ENCODE data around the gene ZNF625.
"Not testable (repeated sequence)": the region's sequence is repeated elsewhere in the genome, so short reads cannot be mapped to it uniquely, and the experiment has no call there.

ZNF625 gene

DNA sequence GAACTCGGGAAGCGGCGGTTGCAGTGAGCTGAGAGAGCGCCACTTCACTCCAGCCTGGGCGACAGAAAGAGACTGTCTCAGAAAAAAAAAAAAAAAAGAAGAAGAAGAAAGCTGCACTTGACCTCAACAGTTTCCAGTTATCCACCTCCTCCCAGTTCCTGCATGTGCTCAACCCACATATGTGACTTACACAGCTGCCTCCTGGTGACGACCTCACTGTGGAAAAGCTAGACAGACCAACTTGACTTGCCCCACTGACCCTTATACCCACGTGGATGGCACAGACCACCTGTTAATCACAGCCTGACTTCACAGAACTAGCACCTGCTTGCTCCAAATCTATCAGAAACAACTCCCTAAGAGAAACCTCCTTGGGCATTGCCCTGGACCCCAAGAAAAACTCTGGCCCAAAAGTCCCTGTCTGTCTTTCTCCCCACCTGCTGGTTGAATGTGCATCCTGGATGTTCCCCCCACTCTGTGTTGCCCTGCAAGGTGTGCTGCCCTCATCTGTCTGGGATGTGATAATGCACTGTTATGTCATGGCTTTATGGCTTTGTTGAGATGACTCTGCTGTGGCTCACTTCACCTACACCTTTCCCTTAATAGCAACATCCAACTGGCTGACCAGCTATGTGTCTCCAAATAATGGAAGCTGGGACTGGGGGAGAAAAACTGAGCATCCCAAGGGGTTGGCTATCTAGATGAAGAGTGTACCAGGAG, 19.2 kb downstream of the ZNF625 start:
- peak; percentile 1 for DNase-seq

DNA sequence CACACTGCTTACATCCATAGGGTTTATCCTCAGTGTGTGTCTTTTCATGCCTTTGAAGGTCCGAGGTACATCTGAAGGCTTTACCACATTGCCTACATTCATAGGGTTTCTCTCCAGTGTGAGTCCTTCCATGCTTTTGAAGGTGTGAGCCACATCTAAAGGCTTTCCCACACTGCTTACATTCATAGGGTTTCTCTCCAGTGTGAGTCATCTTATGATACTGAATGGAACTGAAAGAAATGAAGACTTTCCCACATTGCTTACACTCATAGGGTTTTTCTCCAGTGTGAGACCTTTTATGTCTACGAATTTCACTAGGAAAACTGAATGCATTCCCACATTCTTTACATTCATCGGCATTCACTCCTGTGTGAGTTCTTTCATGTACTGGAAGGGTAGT, 23.5 kb downstream of the ZNF625 start:
- no peak for DNase-seq

DNA sequence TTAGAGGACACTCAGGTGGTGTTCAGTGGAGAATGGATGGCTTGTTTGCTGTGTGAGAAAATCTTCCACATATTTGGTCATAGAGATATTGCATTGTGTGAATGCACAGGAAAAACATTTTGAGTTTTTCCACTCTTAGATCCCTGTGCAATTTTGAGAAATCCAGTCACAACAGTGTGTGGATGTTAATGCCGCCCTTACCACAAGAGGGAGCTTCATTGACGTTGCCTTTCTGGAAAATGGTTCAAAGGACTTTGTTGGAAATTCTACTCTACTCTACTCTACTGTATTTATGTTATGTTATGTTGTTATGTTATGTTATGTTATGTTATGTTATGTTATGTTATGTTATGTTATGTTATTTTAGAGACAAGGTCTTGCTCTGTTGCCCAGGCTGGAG, 29.8 kb downstream of the ZNF625 start:
- DNase-seq: no peak

DNA sequence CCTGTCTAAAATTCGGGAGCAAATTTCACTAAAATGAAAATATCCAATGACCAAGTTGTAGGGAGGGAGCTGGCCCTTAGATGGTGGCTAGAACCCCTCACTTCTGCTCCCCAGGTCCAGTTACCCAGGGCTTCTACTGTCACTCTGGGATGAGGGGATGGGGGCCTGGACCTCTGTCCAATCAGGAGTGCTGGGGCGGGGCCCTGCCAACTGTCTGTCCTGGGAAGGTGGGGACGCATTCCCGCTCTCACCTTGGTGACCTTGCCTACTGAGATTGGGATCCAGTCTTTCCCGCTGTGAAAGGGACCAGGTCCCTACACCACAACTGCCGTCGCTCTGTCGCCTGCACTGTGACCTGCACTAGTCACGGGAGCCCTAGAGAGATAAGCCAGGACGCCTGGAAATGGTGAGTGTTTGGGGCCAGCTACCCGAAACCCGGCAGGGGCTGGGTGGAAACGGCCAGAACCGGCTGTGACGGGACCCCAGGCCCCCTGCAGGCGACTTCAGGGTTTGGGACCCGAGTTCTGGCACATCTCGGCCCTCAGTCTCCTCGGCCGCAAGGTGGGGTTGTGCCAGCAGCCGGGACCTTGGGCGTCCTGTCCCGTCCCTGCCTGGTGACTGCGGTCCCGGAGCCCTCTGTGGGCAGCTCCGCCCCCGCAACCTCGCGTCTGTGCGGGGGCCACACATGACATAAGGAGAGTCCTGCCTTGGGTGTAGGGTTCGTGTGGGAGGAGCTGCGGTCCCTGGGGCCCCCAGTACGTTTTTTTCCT, 39.1 kb downstream of the ZNF625 start:
- DNase-seq: no peak

DNA sequence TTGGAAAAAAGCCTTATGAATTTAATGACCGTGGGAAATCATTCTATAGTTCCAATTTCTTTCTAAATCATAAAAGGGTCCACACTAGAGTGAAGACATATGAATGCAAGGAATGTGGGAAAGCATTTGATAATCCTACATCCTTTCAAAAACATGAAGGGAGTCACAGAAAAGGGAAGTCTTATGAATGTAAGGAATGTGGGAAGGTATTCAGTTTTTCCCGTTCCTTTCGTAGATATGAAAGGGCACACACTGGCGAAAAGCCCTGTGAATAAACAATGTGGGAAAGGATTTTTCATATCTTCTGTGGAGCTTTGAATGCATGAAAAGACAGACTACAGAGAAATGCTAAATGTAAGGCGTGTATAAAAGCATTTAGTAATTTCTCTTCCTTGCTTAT, 43.4 kb downstream of the ZNF625 start:
- DNase-seq: no peak

GRCh38 chr19:12112701-12113100, 43.8 kb downstream of the ZNF625 start:
- DNase-seq: no peak

GRCh38 chr19:12111943-12112637, 44.4 kb downstream of the ZNF625 start:
- DNase-seq: no peak

- no peak for DNase-seq
Measured at GRCh38 chr19:12111176-12111575, 45.4 kb downstream of the ZNF625 start.

DNA sequence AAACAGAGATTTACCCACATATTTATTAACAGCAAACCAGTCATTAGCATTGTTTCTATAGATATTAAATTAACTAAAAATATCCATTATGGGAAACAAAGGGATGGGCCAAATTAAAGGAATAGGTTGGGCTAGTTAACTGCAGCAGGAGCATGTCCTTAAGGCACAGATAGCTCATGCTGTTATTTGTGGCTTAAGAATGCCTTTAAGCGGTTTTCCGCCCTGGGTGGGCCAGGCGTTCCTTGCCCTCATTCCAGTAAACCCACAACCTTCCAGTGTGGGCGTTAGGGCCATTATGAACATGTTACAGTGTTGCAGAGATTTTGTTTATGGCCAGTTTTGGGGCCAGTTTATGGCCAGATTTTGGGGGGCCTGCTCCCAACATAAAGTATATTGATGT, 52.6 kb downstream of the ZNF625 start:
- not testable (repeated sequence) for DNase-seq

- no peak for DNase-seq
Measured at GRCh38 chr19:12098040-12098439, 58.5 kb downstream of the ZNF625 start.

DNA sequence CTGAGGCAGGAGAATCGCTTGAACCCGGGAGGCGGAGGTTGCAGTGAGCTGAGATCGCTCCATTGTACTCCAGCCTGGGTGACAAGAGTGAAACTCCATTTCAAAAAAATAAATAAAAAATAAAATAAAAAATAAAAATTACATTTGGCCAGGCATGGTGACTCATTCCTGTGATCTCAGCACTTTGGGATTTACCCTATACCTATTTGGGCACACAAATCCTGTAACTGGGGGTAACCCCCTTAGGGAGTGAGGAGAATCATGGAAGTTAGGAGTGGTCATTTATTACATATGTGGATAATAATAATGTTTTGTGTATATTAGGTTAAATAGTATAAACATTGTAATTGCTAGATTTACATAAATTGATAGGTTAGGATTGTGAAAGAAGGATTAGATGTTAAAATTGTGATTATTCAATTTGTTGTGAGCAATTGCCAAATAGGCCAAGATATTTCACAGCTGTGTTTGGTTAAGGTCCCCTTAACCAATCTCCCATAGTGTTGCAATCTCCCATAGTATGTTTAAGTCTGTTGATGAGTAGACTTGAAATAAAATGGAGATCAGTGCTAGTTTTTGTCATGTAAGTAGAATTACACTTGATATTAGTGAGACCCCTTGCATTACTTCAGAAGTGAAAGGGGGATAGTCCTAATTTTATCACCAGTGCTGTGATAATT, 61.3 kb downstream of the ZNF625 start:
- DNase-seq: no peak
